Measurements from ENCODE around the gene TMEM147. TPM values are rescaled to one million over a fixed set of nuclear protein-coding genes. Genes with fewer than 3 reads are reported as not detected.

The TMEM147 gene
- total RNA-seq, 1 experiment from 2014 or later, result 178 TPM

Other genes starting within 250 kb of the TMEM147 start
- 23.2 and 27.6 TPM in 2 replicates for gene CD22, start 216.4 kb upstream of the TMEM147 start, total RNA-seq (2014; rRNA removed; shearing (Covaris generic))
- gene FFAR1, start 197.7 kb upstream of the TMEM147 start, total RNA-seq (2014; rRNA removed; shearing (Covaris generic)), result 0.06 TPM in 1 of 2 replicates, not detected in the other
- gene FFAR3, start 187.2 kb upstream of the TMEM147 start, total RNA-seq (2014; rRNA removed; shearing (Covaris generic)), result 0.11 TPM in 1 of 2 replicates, not detected in the other
- gene GPR42, start 174.6 kb upstream of the TMEM147 start, total RNA-seq (2014; rRNA removed; shearing (Covaris generic)), result not detected in 2 replicates
- not detected in 2 replicates for gene FFAR2, start 97.4 kb upstream of the TMEM147 start, total RNA-seq (2014; rRNA removed; shearing (Covaris generic))
- not detected in 2 replicates for gene KRTDAP, start 55.2 kb upstream of the TMEM147 start, total RNA-seq (2014; rRNA removed; shearing (Covaris generic))
- 34.4 and 53.0 TPM in 2 replicates for gene DMKN, start 32.0 kb upstream of the TMEM147 start, total RNA-seq (2014; rRNA removed; shearing (Covaris generic))
- gene SBSN, start 17.3 kb upstream of the TMEM147 start, total RNA-seq (2014; rRNA removed; shearing (Covaris generic)), result 3.0 and 14.9 TPM in 2 replicates
- not detected in 2 replicates for gene GAPDHS, start 12.2 kb upstream of the TMEM147 start, total RNA-seq (2014; rRNA removed; shearing (Covaris generic))
- not detected in 2 replicates for gene ATP4A, start 18.0 kb downstream of the TMEM147 start, total RNA-seq (2014; rRNA removed; shearing (Covaris generic))
- not detected in 2 replicates for gene PMIS2, start 40.5 kb downstream of the TMEM147 start, total RNA-seq (2014; rRNA removed; shearing (Covaris generic))
- 19.7 and 21.1 TPM in 2 replicates for gene HAUS5, start 67.1 kb downstream of the TMEM147 start, total RNA-seq (2014; rRNA removed; shearing (Covaris generic))
- gene RBM42, start 83.4 kb downstream of the TMEM147 start, total RNA-seq (2014; rRNA removed; shearing (Covaris generic)), result 71.9 and 93.9 TPM in 2 replicates
- gene ETV2, start 96.1 kb downstream of the TMEM147 start, total RNA-seq (2014; rRNA removed; shearing (Covaris generic)), result 0.50 and 2.5 TPM in 2 replicates
- gene COX6B1, start 102.7 kb downstream of the TMEM147 start, total RNA-seq (2014; rRNA removed; shearing (Covaris generic)), result 551 and 688 TPM in 2 replicates
- gene UPK1A, start 120.9 kb downstream of the TMEM147 start, total RNA-seq (2014; rRNA removed; shearing (Covaris generic)), result not detected in 2 replicates
- not detected in 2 replicates for gene ZBTB32, start 158.9 kb downstream of the TMEM147 start, total RNA-seq (2014; rRNA removed; shearing (Covaris generic))
- 7.7 and 10.9 TPM in 2 replicates for gene KMT2B, start 172.4 kb downstream of the TMEM147 start, total RNA-seq (2014; rRNA removed; shearing (Covaris generic))
- gene IGFLR1, start 196.8 kb downstream of the TMEM147 start, total RNA-seq (2014; rRNA removed; shearing (Covaris generic)), result 2.9 and 11.1 TPM in 2 replicates
- gene U2AF1L4, start 199.8 kb downstream of the TMEM147 start, total RNA-seq (2014; rRNA removed; shearing (Covaris generic)), result 8.4 and 13.3 TPM in 2 replicates
- gene PSENEN, start 200.0 kb downstream of the TMEM147 start, total RNA-seq (2014; rRNA removed; shearing (Covaris generic)), result 48.5 and 50.6 TPM in 2 replicates
- 4.5 and 5.4 TPM in 2 replicates for gene LIN37, start 202.9 kb downstream of the TMEM147 start, total RNA-seq (2014; rRNA removed; shearing (Covaris generic))
- 0.17 TPM in 1 of 2 replicates, not detected in the other for gene HSPB6, start 211.4 kb downstream of the TMEM147 start, total RNA-seq (2014; rRNA removed; shearing (Covaris generic))
- gene PROSER3, start 212.6 kb downstream of the TMEM147 start, total RNA-seq (2014; rRNA removed; shearing (Covaris generic)), result 8.6 and 10.8 TPM in 2 replicates
- 1.3 and 1.8 TPM in 2 replicates for gene ARHGAP33, start 229.9 kb downstream of the TMEM147 start, total RNA-seq (2014; rRNA removed; shearing (Covaris generic))